GM23338 (cell line): ENCODE results near the gene PTPN6. TPM values are rescaled to one million over a fixed set of nuclear protein-coding genes. Genes with fewer than 3 reads are reported as not detected.
A peak's percentile ranks its signal among the peaks of the same experiment; 100 is the strongest.

Experiments
- ATAC-seq: fragments of 200-7000 bp; cut with Tn5 transposase; 3 replicates; pipeline ENCODE4 v1.9.1; 2020
- DNase-seq: peaks from one replicate; pipeline ENCODE4 v3.0.0-alpha.2; 2015; ENCODE audit warnings: low spot score
- H2AFZ ChIP-seq: fragments of 200-600 bp; sonication (generic); 2 replicates; pipeline ENCODE4 v1.8.0; 2016; ENCODE audit warnings: antibody characterized with exemption, mild to moderate bottlenecking, moderate library complexity
- H3F3A ChIP-seq: fragments of 200-600 bp; sonication (generic); replicated peaks from 2 replicates; pipeline ENCODE4 v1.8.0; 2017; ENCODE audit warnings: antibody characterized with exemption, mixed run types, low read depth
- H3K27ac ChIP-seq: fragments of 200-600 bp; sonication (generic); 2 replicates; pipeline ENCODE4 v1.6.1; 2016; ENCODE audit warnings: low read depth
- H3K27me3 ChIP-seq: fragments of 200-600 bp; sonication (generic); 2 replicates; pipeline ENCODE4 v1.8.0; 2016; ENCODE audit warnings: mild to moderate bottlenecking, mixed run types, moderate library complexity; ENCODE audit not compliant: insufficient read depth
- H3K36me3 ChIP-seq: fragments of 200-600 bp; sonication (generic); 2 replicates; pipeline ENCODE4 v1.8.0; 2016; ENCODE audit warnings: mild to moderate bottlenecking; ENCODE audit not compliant: insufficient read depth
- H3K4me1 ChIP-seq: fragments of 200-600 bp; sonication (generic); 2 replicates; pipeline ENCODE4 v1.8.0; 2016; ENCODE audit warnings: mild to moderate bottlenecking, moderate library complexity; ENCODE audit not compliant: insufficient read depth
- H3K4me2 ChIP-seq: fragments of 200-600 bp; sonication (generic); 2 replicates; pipeline ENCODE4 v1.7.1; 2017; ENCODE audit warnings: mixed run types
- H3K4me3 ChIP-seq: fragments of 200-600 bp; sonication (generic); 2 replicates; pipeline ENCODE4 v1.6.1; 2016; ENCODE audit warnings: mixed run types
- H3K79me2 ChIP-seq: fragments of 200-600 bp; sonication (generic); replicated peaks from 2 replicates; pipeline ENCODE4 v1.8.0; 2017; ENCODE audit warnings: mild to moderate bottlenecking; ENCODE audit not compliant: insufficient read depth
- H3K9me2 ChIP-seq: fragments of 200-600 bp; sonication (generic); 2 replicates; pipeline ENCODE4 v1.8.0; 2017; ENCODE audit not compliant: insufficient read depth
- H4K20me1 ChIP-seq: fragments of 200-600 bp; sonication (generic); replicated peaks from 2 replicates; pipeline ENCODE4 v1.8.0; 2017; ENCODE audit warnings: mild to moderate bottlenecking; ENCODE audit not compliant: insufficient read depth
- H3K27ac Mint-ChIP-seq: 2 replicates; pipeline ENCODE4 v1.8.0; 2020; ENCODE audit warnings: inconsistent platforms, mild to moderate bottlenecking, moderate library complexity, mixed read lengths
- H3K27me3 Mint-ChIP-seq: 3 replicates; pipeline ENCODE4 v1.8.0; 2022; ENCODE audit warnings: low read depth, mild to moderate bottlenecking, moderate library complexity, mixed read lengths, inconsistent platforms; ENCODE audit not compliant: insufficient read depth, poor library complexity
- H3K36me3 Mint-ChIP-seq: 3 replicates; pipeline ENCODE4 v1.8.0; 2021; ENCODE audit warnings: low read depth, mild to moderate bottlenecking, inconsistent platforms, moderate library complexity, mixed read lengths
- H3K4me1 Mint-ChIP-seq: 3 replicates; pipeline ENCODE4 v1.8.0; 2020; ENCODE audit warnings: mild to moderate bottlenecking, inconsistent platforms, mixed read lengths
- H3K4me3 Mint-ChIP-seq: 3 replicates; pipeline ENCODE4 v1.8.0; 2021; ENCODE audit warnings: moderate library complexity, mild to moderate bottlenecking, inconsistent platforms, mixed read lengths
- H3K9me3 Mint-ChIP-seq: 3 replicates; pipeline ENCODE4 v1.8.0; 2020; ENCODE audit warnings: moderate library complexity, mild to moderate bottlenecking, inconsistent platforms, mixed read lengths
- CREB1 ChIP-seq: fragments of 250-450 bp; sonication (Bioruptor Pico); IDR thresholded peaks from 2 replicates; pipeline ENCODE4 v1.5.0; 2020; ENCODE audit warnings: low read depth, mild to moderate bottlenecking, moderate library complexity
- CTCF ChIP-seq, 2 experiments: fragments of 200-600 bp in 1 of 2; sonication (generic) in 1 of 2; conservative IDR thresholded peaks; 2 replicates each; pipeline versions ENCODE4 v1.5.1 to v1.6.1; 2016 to 2017; ENCODE audit warnings: antibody characterized with exemption in 2 of 2, low read depth in 2 of 2, mild to moderate bottlenecking in 2 of 2, moderate library complexity in 1 of 2
- ETS1 ChIP-seq: IDR thresholded peaks from 2 replicates; pipeline ENCODE4 v1.6.1; 2016; ENCODE audit warnings: antibody characterized with exemption
- EZH2 ChIP-seq: fragments of 200-600 bp; sonication (generic); IDR thresholded peaks from one replicate; pipeline ENCODE4 v1.8.0; 2017; ENCODE audit warnings: antibody characterized with exemption, mild to moderate bottlenecking, low read depth; ENCODE audit not compliant: unreplicated experiment
- EZH2phosphoT487 ChIP-seq: fragments of 200-600 bp; sonication (generic); IDR thresholded peaks from one replicate; pipeline ENCODE4 v1.8.1; 2018; ENCODE audit warnings: antibody characterized with exemption; ENCODE audit not compliant: unreplicated experiment
- NANOG ChIP-seq: IDR thresholded peaks from 2 replicates; pipeline ENCODE4 v1.6.1; 2016; ENCODE audit warnings: antibody characterized with exemption, borderline replicate concordance
- POLR2AphosphoS5 ChIP-seq: IDR thresholded peaks from 2 replicates; pipeline ENCODE4 v1.6.1; 2016; ENCODE audit warnings: antibody characterized with exemption, low read depth
- REST ChIP-seq: IDR thresholded peaks from one replicate; pipeline ENCODE4 v1.6.1; 2018; ENCODE audit warnings: antibody characterized with exemption; ENCODE audit not compliant: unreplicated experiment
- STAT1 ChIP-seq: IDR thresholded peaks from one replicate; pipeline ENCODE4 v1.6.1; 2016; ENCODE audit warnings: antibody characterized with exemption; ENCODE audit not compliant: unreplicated experiment
- ZNF114 ChIP-seq: fragments of 250-450 bp; sonication (Bioruptor Pico); IDR thresholded peaks from 2 replicates; pipeline ENCODE4 v1.5.0; 2020; ENCODE audit warnings: mild to moderate bottlenecking, moderate library complexity
- ZNF331 ChIP-seq: fragments of 250-450 bp; sonication (Bioruptor Pico); IDR thresholded peaks from 2 replicates; pipeline ENCODE4 v1.5.0; 2020; ENCODE audit warnings: low read depth, mild to moderate bottlenecking, moderate library complexity
- polyA plus RNA-seq: library from polyadenylated mRNA; unstranded; fragments of >200 nt; fragmentation: Nextera tagmentation; extraction: Ambion mirVana; gene quantifications from 2 replicates; pipeline ENCODE4 v1.2.1, GENCODE V29; 2016
- total RNA-seq: library from RNA; depleted of rRNA; stranded (reverse); fragments of >200 nt; shearing (Covaris generic); gene quantifications from 2 replicates; pipeline ENCODE4 v1.2.3, GENCODE V29; 2014

The PTPN6 gene
- total and polyA plus RNA-seq, 2 experiments from 2014 or later = 25.3 to 35.4 TPM

- Histone ChIP-seq H3K9me2 (no peaks in the 10 kb centered on the region), H4K20me1 (peaks cover 26% of the 10 kb centered on the region), H3K79me2 (peaks cover 59% of the 10 kb centered on the region), H3K4me3 (peak overlapping the region; percentile 97), H3K4me1 (peaks cover 51% of the 10 kb centered on the region), H3K27ac (no peak overlapping the region), H3F3A (peaks cover 39% of the 10 kb centered on the region), H3K4me2 (peak overlapping the region; percentile 99), H2AFZ (no peak overlapping the region), H3K36me3 (peaks cover 4% of the 10 kb centered on the region), H3K27me3 (no peaks in the 10 kb centered on the region)
- Mint-ChIP-seq H3K9me3 (no peaks in the 10 kb centered on the region; the same call in 1 of the 3 replicates), H3K27ac (peak overlapping the region; percentile 82), H3K36me3 (peaks cover 31% of the 10 kb centered on the region), H3K4me3 (peak overlapping the region; percentile 97), H3K27me3 (peaks cover 32% of the 10 kb centered on the region), H3K4me1 (peaks cover 53% of the 10 kb centered on the region)
- ATAC-seq = no peak
- DNase-seq = no peak
- TF ChIP-seq EZH2 (no peak), ETS1 (peak; percentile 18; the same call in 1 of the 2 replicates), REST (no peak)
Measured at GRCh38 chr12:6928703-6929407, 22.3 kb upstream of the PTPN6 start.

GRCh38 chr12:6929466-6930452 lies 21.4 kb upstream of the PTPN6 start:
- H3K9me2 ChIP-seq = no peaks in the 10 kb centered on the region
- peaks cover 37% of the 10 kb centered on the region for H3K36me3 Mint-ChIP-seq
- peak overlapping the region; percentile 97 for H3K4me3 ChIP-seq
- H3K4me3 Mint-ChIP-seq = peak overlapping the region; percentile 97
- H3K27ac ChIP-seq = no peak overlapping the region
- DNase-seq (no peak), ATAC-seq (no peak)
- H4K20me1 ChIP-seq = peaks cover 32% of the 10 kb centered on the region
- peaks cover 22% of the 10 kb centered on the region for H3K27me3 Mint-ChIP-seq
- H3K36me3 ChIP-seq = peaks cover 10% of the 10 kb centered on the region
- H3K27ac Mint-ChIP-seq = no peak overlapping the region
- no peak overlapping the region for H2AFZ ChIP-seq
- H3K4me1 ChIP-seq = peaks cover 47% of the 10 kb centered on the region
- no peaks in the 10 kb centered on the region; the same call in 1 of the 3 replicates for H3K9me3 Mint-ChIP-seq
- peak overlapping the region; percentile 99 for H3K4me2 ChIP-seq
- H3K79me2 ChIP-seq = peaks cover 59% of the 10 kb centered on the region
- H3F3A ChIP-seq = peaks cover 42% of the 10 kb centered on the region
- no peaks in the 10 kb centered on the region for H3K27me3 ChIP-seq
- H3K4me1 Mint-ChIP-seq = peaks cover 45% of the 10 kb centered on the region
- TF ChIP-seq EZH2 (no peak), ETS1 (no peak), POLR2AphosphoS5 (no peak), CTCF (conservative IDR thresholded peaks at IDR 0.05; ENCODE audit: low read depth in 2 of 2) (no peak), CREB1 (no peak), NANOG (no peak), ZNF114 (CRISPR knock-in tag) (no peak), STAT1 (no peak), EZH2phosphoT487 (no peak), ZNF331 (CRISPR knock-in tag) (no peak)
